T-helper 1 cell treated with Interleukin-12 subunit alpha and Interleukin-12 subunit beta and Interleukin-4 antibody, amounts not matched to agents 30 ng/mL and 1 ng/mL, for 36 hours (primary cell): ENCODE results near the gene DCLRE1A. TPM values are rescaled to one million over a fixed set of nuclear protein-coding genes. Genes with fewer than 3 reads are reported as not detected.

Source experiments
- intact Hi-C: fragments of 100-400 bp; cut with micrococcal nuclease; formaldehyde crosslinking; loops from one replicate; pipeline ENCODE4 v1.15.1; 2024
- total RNA-seq: library from RNA; stranded (reverse); gene quantifications from 2 replicates; pipeline ENCODE4 v1.2.3, GENCODE V29; 2022

The DCLRE1A gene
- total RNA-seq, 1 donor from 2014 or later, result 14.4 TPM

- intact Hi-C loops, result no loop called here
Measured at GRCh38 chr10:113801569-113801968, 52.3 kb downstream of the DCLRE1A start.

- intact Hi-C loops, result no loop called here
Measured at GRCh38 chr10:113791691-113792090, 62.2 kb downstream of the DCLRE1A start.

DNA sequence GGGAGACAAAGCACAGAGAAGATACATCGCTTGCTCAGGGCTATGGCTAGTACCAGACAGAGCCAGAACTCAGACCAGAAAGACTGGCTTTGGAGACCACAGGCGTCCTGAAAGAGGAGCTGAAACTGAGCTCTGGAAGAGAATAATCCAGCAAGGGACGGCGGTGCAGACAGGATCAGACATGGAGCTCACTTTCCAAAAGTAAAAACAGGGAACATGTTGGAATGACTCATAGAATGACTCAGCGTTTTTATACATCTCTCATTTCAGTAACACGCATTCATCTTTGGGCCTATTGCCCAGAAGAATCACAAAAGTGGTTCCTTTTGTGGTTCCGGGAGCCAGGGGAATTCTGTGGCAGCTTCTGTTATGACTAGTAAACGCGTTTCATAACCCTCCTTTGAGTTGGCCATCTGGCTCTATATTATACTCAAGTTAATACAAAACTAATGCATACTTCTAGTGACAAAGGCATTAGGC, 65.2 kb downstream of the DCLRE1A start:
- intact Hi-C loops, result no loop called here

Other genes starting within 250 kb of the DCLRE1A start
- not detected in 2 replicates for gene NRAP, start 190.0 kb downstream of the DCLRE1A start, total RNA-seq
- 44.9 and 49.1 TPM in 2 replicates for gene CASP7, start 174.2 kb downstream of the DCLRE1A start, total RNA-seq
- gene PLEKHS1, start 102.4 kb downstream of the DCLRE1A start, total RNA-seq, result 0.22 TPM in 2 replicates
- gene NHLRC2, start 579 bp upstream of the DCLRE1A start, total RNA-seq, result 24.9 and 27.2 TPM in 2 replicates
- gene ADRB1, start 189.8 kb upstream of the DCLRE1A start, total RNA-seq, result 0.12 TPM in 1 of 2 replicates, not detected in the other